HUES48 (cell line): ENCODE results near the gene ABCC11.
"Not testable (repeated sequence)": the region's sequence is repeated elsewhere in the genome, so short reads cannot be mapped to it uniquely, and the experiment has no call there.

Source experiments
- H3K27ac ChIP-seq: one replicate; pipeline ENCODE4 v1.7.0; 2013; ENCODE audit warnings: low read depth, low read length, inconsistent platforms
- H3K27me3 ChIP-seq: 2 replicates; pipeline ENCODE4 v1.6.1; 2013; ENCODE audit warnings: mild to moderate bottlenecking, low read length; ENCODE audit not compliant: control insufficient read depth, insufficient read depth
- H3K36me3 ChIP-seq: 2 replicates; pipeline ENCODE4 v1.6.1; 2013; ENCODE audit warnings: low read length; ENCODE audit not compliant: control insufficient read depth, insufficient read depth
- H3K4me1 ChIP-seq: 2 replicates; pipeline ENCODE4 v1.6.1; 2013; ENCODE audit warnings: mild to moderate bottlenecking, low read length; ENCODE audit not compliant: control insufficient read depth, insufficient read depth
- H3K4me3 ChIP-seq: 2 replicates; pipeline ENCODE4 v1.5.1; 2013; ENCODE audit warnings: mild to moderate bottlenecking, low read depth, low read length
- H3K9ac ChIP-seq: 2 replicates; pipeline ENCODE4 v1.6.1; 2013; ENCODE audit warnings: mild to moderate bottlenecking, low read depth, low read length, moderate library complexity
- H3K9me3 ChIP-seq: 2 replicates; pipeline ENCODE4 v1.6.1; 2013; ENCODE audit warnings: low read length; ENCODE audit not compliant: control insufficient read depth, insufficient read depth

Gene ABCC11

DNA sequence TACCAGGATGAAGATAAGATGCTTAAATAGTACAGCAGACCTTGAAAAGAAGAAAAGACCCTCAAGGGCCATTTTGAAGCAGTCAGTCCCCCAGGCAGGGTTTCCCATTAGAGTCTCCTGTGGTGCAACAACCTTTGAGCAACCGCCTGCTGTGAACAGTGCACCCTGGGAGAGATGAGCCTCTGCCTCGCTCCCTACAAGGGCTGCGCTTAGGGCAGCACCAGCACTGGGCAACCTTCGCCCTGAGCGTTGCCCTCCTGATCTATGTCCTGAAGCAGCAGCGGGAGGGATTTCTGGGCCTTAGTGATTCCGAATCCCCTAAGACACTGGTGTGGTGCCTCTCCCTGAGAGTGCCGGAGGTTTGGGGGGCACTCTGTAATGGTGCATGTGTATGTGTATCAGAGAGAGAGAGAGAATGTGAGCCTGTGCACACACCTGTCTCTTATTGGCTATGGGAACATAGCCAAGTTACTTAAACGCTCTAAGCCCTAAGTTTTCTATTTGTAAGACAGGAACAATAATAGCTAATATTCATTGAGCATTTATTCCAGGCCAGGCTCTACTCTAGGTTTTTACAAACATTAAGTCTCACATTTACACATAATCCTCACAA, 66.4 kb downstream of the ABCC11 start:
- Histone ChIP-seq H3K4me1 (no peaks in the 10 kb centered on the region), H3K36me3 (no peaks in the 10 kb centered on the region), H3K27me3 (no peaks in the 10 kb centered on the region), H3K9ac (no peak overlapping the region), H3K4me3 (no peak overlapping the region), H3K9me3 (no peaks in the 10 kb centered on the region), H3K27ac (no peak overlapping the region)

- Histone ChIP-seq H3K4me3 (no peak overlapping the region), H3K27me3 (no peaks in the 10 kb centered on the region), H3K27ac (no peak overlapping the region), H3K9ac (no peak overlapping the region), H3K4me1 (no peaks in the 10 kb centered on the region), H3K36me3 (no peaks in the 10 kb centered on the region), H3K9me3 (no peaks in the 10 kb centered on the region)
Observed at GRCh38 chr16:48176635-48177408, 70.5 kb downstream of the ABCC11 start.

GRCh38 chr16:48173889-48174288, 73.5 kb downstream of the ABCC11 start:
- no peaks in the 10 kb centered on the region for H3K27me3 ChIP-seq
- H3K9me3 ChIP-seq = no peaks in the 10 kb centered on the region
- H3K4me1 ChIP-seq = no peaks in the 10 kb centered on the region
- H3K36me3 ChIP-seq = no peaks in the 10 kb centered on the region
- H3K27ac ChIP-seq = no peak overlapping the region
- H3K9ac ChIP-seq = no peak overlapping the region
- H3K4me3 ChIP-seq = no peak overlapping the region

DNA sequence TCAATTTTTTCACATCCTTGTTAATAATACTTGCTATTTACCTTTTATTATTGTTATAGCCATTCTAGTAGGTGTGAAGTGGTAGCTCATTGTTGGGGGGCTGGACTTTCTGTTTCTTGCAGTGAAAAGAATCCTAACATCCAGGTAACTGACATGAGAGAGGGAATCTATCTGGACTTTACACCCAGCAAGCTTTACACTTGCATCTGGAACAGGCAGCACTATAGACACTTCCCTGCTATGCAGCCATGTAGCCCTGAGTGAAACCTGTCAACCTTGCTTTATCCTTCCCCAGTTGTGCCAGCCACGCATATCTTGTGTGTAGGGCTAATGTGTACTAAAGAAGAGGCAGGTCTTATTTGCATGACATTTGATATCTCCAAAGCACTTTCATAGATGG, 74.7 kb downstream of the ABCC11 start:
- no peak overlapping the region for H3K9ac ChIP-seq
- no peak overlapping the region for H3K4me3 ChIP-seq
- H3K27me3 ChIP-seq = no peaks in the 10 kb centered on the region
- no peaks in the 10 kb centered on the region for H3K9me3 ChIP-seq
- no peaks in the 10 kb centered on the region for H3K36me3 ChIP-seq
- H3K27ac ChIP-seq = no peak overlapping the region
- no peaks in the 10 kb centered on the region for H3K4me1 ChIP-seq

DNA sequence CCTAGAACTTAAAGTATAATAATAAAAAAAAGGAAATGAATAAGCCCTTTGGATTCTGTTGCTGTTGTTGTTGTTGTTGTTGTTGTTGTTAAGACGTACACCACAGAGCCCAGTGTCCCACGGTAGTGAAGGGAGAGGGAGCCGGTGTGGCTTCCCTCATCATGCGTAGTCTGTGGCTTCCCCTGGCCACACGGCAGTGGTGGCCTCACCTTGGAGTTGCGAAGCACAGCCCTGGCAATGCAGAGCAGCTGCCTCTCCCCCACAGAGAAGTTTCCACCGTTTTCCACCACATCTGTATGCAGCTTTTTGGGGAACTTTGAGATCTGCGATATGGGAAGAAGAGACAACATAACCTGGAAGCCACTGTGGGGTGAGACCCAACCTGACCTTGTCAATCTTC, 77.4 kb downstream of the ABCC11 start:
- Histone ChIP-seq H3K9me3 (no peaks in the 10 kb centered on the region), H3K36me3 (no peaks in the 10 kb centered on the region), H3K4me3 (no peak overlapping the region), H3K27ac (no peak overlapping the region), H3K9ac (no peak overlapping the region), H3K27me3 (no peaks in the 10 kb centered on the region), H3K4me1 (peaks cover 5% of the 10 kb centered on the region)

- Histone ChIP-seq H3K9ac (no peak overlapping the region), H3K36me3 (no peaks in the 10 kb centered on the region), H3K27me3 (no peaks in the 10 kb centered on the region), H3K27ac (no peak overlapping the region), H3K4me1 (peaks cover 5% of the 10 kb centered on the region), H3K4me3 (no peak overlapping the region), H3K9me3 (no peaks in the 10 kb centered on the region)
Observed at GRCh38 chr16:48168075-48168474, 79.3 kb downstream of the ABCC11 start.

DNA sequence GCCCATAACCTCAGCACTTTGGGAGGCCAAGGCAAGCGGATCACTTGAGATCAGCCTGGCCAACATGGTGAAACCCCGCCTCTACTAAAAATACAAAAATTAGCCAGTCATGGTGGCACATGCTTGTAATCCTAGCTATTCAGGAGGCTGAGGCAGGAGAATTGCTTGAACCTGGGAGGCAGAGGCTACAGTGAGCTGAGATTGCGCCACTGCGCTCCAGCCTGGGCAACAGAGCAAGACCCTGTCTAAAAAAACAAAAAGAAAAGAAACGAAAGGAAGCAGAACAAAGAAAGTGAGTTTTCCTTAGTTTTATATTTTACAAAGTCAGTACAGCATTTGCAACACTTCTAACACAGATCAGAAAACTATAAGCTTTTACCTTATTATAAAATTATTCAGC, 80.7 kb downstream of the ABCC11 start:
- H3K9me3 ChIP-seq, H3K36me3 ChIP-seq, H3K27ac ChIP-seq, H3K9ac ChIP-seq, H3K4me1 ChIP-seq, H3K27me3 ChIP-seq, H3K4me3 ChIP-seq: not testable (repeated sequence)

DNA sequence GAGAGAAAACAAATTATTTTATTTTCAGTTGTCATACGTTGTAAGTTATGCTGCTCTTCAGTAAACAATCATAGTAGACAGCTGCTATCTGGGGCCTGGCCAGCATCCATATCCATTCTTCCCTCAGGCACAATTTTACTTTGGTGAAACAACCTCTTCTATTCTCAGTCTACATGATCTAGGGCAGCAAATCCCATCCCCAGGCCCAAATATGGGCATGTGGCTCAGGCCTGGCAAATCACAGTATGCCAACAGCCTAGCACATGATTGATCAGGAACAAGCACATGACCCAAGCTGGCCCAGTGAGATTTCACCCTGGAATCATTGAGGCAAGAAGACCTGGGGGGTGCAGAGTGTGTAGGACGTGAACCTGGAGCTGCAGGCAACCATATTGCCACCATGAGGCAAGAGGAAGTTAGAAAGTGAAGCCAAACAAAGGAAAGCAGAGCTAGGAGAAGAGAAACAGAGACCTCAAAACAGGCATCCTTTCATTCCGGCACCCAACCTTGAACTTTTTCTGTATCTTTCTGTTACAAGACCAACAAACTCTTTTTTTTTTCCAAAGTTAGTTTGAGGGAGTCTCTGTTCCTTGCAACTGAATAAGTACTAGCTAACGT, 81.3 kb downstream of the ABCC11 start:
- Histone ChIP-seq H3K4me3 (no peak overlapping the region), H3K4me1 (peaks cover 5% of the 10 kb centered on the region), H3K36me3 (no peaks in the 10 kb centered on the region), H3K27ac (no peak overlapping the region), H3K9ac (no peak overlapping the region), H3K27me3 (no peaks in the 10 kb centered on the region), H3K9me3 (no peaks in the 10 kb centered on the region)

DNA sequence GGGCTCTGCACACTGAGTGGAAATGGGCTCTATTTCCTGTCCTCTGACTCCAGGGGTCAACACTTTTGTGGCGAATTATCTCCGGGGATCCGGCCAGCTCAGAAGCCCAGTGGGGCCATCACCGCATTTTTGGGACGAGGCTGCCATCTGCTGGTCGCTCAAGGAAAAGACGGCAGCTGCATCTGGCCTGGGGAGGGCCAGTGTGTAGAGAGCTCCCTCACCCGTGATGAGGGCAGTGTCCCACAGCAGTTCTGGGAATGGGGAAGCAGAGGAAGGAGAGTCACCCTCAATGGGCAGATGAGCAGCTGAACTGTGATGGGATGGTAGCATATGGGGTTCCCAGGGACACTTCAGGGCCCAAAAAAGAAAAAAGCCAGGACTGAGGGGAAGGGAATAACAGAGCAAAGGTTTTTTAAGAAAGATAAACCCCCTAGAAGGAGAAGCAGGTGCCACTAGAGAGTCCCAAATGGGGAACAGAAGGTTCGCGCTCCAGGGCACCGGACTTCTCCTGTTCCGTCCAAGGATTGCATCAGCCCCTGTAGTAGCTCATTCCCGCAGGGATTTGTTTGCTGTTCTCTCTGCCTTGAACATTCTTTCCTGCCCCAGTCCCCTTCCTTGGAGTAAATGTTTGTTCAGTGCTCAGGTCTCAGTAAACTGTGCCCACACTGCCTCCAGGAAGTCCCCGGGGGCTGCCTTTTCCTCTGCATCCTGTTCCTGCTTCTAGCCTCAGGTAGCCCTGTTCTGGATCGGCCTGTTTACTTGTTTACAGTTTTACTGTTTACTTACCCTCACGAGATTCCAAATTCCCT, 82.2 kb downstream of the ABCC11 start:
- peak overlapping the region; percentile 1 for H3K27ac ChIP-seq
- no peak overlapping the region for H3K4me3 ChIP-seq

GRCh38 chr16:48162839-48163410, 84.4 kb downstream of the ABCC11 start:
- H3K4me1 ChIP-seq = peaks cover 5% of the 10 kb centered on the region
- no peaks in the 10 kb centered on the region for H3K27me3 ChIP-seq
- no peak overlapping the region for H3K27ac ChIP-seq
- no peak overlapping the region for H3K9ac ChIP-seq
- H3K4me3 ChIP-seq = no peak overlapping the region
- no peaks in the 10 kb centered on the region for H3K9me3 ChIP-seq
- H3K36me3 ChIP-seq = no peaks in the 10 kb centered on the region

More for the DNA sequence above, 82.2 kb downstream of the ABCC11 start:
- peak overlapping the region; percentile 57 for H3K9ac ChIP-seq
- H3K27me3 ChIP-seq = no peaks in the 10 kb centered on the region
- H3K9me3 ChIP-seq = no peaks in the 10 kb centered on the region
- H3K36me3 ChIP-seq = no peaks in the 10 kb centered on the region
- peaks cover 5% of the 10 kb centered on the region for H3K4me1 ChIP-seq
